Prostate gland (tissue), 2 donors: ENCODE results near the gene CNTNAP2. TPM values are rescaled to one million over a fixed set of nuclear protein-coding genes. Genes with fewer than 3 reads are reported as not detected.

Experiments used
- DNase-seq: peaks from one replicate; pipeline ENCODE4 v3.0.0-alpha.2; 2019; ENCODE audit warnings: low spot score
- H3K27ac ChIP-seq, 2 donors: fragments of 200-600 bp; sonication (generic); 2 replicates each; pipeline ENCODE4 v1.5.1; 2017 to 2019
- H3K27me3 ChIP-seq: fragments of 200-600 bp; sonication (generic); replicated peaks from 2 replicates; pipeline ENCODE4 v1.5.1; 2019; ENCODE audit not compliant: insufficient read depth
- H3K36me3 ChIP-seq, 2 donors: fragments of 200-600 bp; sonication (generic); 1 replicate in 1 of 2; 2 replicates in 1 of 2; pipeline versions ENCODE4 v1.5.1 to v1.8.1; 2017 to 2019
- H3K4me1 ChIP-seq: fragments of 200-600 bp; sonication (generic); replicated peaks from 2 replicates; pipeline ENCODE4 v1.5.1; 2019
- H3K4me3 ChIP-seq, 2 donors: fragments of 200-600 bp; sonication (generic); 2 replicates each; pipeline ENCODE4 v1.5.1; 2017 to 2019
- H3K9me3 ChIP-seq: fragments of 200-600 bp; sonication (generic); 2 replicates; pipeline ENCODE4 v1.5.1; 2017
- CTCF ChIP-seq, 4 experiments: fragments of 200-600 bp in 2 of 4; fragments of 450-650 bp in 2 of 4; sonication (generic) in 2 of 4; IDR thresholded peaks; 1 replicate in 3 of 4; 2 replicates in 1 of 4; pipeline ENCODE4 v1.5.1; 2016 to 2019; ENCODE audit warnings: antibody characterized with exemption in 4 of 4, mild to moderate bottlenecking in 2 of 4, moderate library complexity in 2 of 4
- POLR2A ChIP-seq: fragments of 450-650 bp; IDR thresholded peaks from one replicate; pipeline ENCODE4 v1.6.1; 2016; ENCODE audit warnings: antibody characterized with exemption, mild to moderate bottlenecking
- POLR2AphosphoS5 ChIP-seq: sonication (generic); formaldehyde crosslinking; IDR thresholded peaks from one replicate; pipeline ENCODE4 v1.6.1; 2017; ENCODE audit warnings: antibody characterized with exemption
- WGBS: methylation state at CpG from one replicate; pipeline ENCODE4 v1.1.5; 2018; 5-methylcytosine and 5-hydroxymethylcytosine counted together
- intact Hi-C: fragments of 100-400 bp; cut with DNase I; formaldehyde crosslinking; loops from one replicate; pipeline ENCODE4 v1.14.2; 2022
- total RNA-seq, 2 donors: library from RNA; depleted of rRNA; stranded (reverse); fragments of >200 nt; gene quantifications; one replicate each; pipeline ENCODE4 v1.1.0, GENCODE V29; 2016

Gene CNTNAP2
- total RNA-seq, 2 donors from 2014 or later: 10.6 to 43.7 TPM

- WGBS: 46% methylated on average over 1 of the region's 1 CpG
- intact Hi-C loops: no loop called here
- TF ChIP-seq POLR2AphosphoS5 (no peak), POLR2A (no peak), CTCF (IDR thresholded peaks at IDR 0.05) (no peak)
- Histone ChIP-seq H3K4me3 (no peak overlapping the region), H3K4me1 (no peaks in the 10 kb centered on the region), H3K27ac (no peak overlapping the region), H3K36me3 (no peaks in the 10 kb centered on the region), H3K9me3 (no peaks in the 10 kb centered on the region), H3K27me3 (no peaks in the 10 kb centered on the region)
- no peak for DNase-seq
Measured at GRCh38 chr7:147069771-147070170, 953.2 kb downstream of the CNTNAP2 start.

GRCh38 chr7:147070886-147071285 lies 954.3 kb downstream of the CNTNAP2 start:
- H3K27ac ChIP-seq: no peak overlapping the region
- H3K4me1 ChIP-seq: no peaks in the 10 kb centered on the region
- H3K9me3 ChIP-seq: no peaks in the 10 kb centered on the region
- H3K36me3 ChIP-seq: no peaks in the 10 kb centered on the region
- H3K4me3 ChIP-seq: no peak overlapping the region
- DNase-seq: no peak
- intact Hi-C loops: no loop called here
- H3K27me3 ChIP-seq: no peaks in the 10 kb centered on the region
- TF ChIP-seq POLR2A: no peak
- WGBS: 61% methylated on average over 1 of the region's 1 CpG

GRCh38 chr7:147071536-147071935 lies 954.9 kb downstream of the CNTNAP2 start:
- H3K4me1 ChIP-seq: no peaks in the 10 kb centered on the region
- 78% methylated on average over 1 of the region's 1 CpG for WGBS
- intact Hi-C loops: no loop called here
- no peaks in the 10 kb centered on the region for H3K27me3 ChIP-seq
- no peaks in the 10 kb centered on the region for H3K36me3 ChIP-seq
- H3K4me3 ChIP-seq: no peak overlapping the region
- H3K27ac ChIP-seq: no peak overlapping the region
- H3K9me3 ChIP-seq: no peaks in the 10 kb centered on the region
- DNase-seq: no peak
- no peak for TF ChIP-seq POLR2A
- no peak for TF ChIP-seq POLR2AphosphoS5
- TF ChIP-seq CTCF (IDR thresholded peaks at IDR 0.05): no peak

- no peaks in the 10 kb centered on the region for H3K9me3 ChIP-seq
- no peak overlapping the region for H3K4me3 ChIP-seq
- TF ChIP-seq CTCF (IDR thresholded peaks at IDR 0.05): no peak
- H3K4me1 ChIP-seq: no peaks in the 10 kb centered on the region
- no peaks in the 10 kb centered on the region for H3K36me3 ChIP-seq
- no peak for DNase-seq
- no peak overlapping the region for H3K27ac ChIP-seq
- 77% methylated on average over 3 of the region's 3 CpGs for WGBS
- no peaks in the 10 kb centered on the region for H3K27me3 ChIP-seq
- intact Hi-C loops: no loop called here
Measured at GRCh38 chr7:147078312-147078711, 961.7 kb downstream of the CNTNAP2 start.

GRCh38 chr7:147079083-147079482 lies 962.5 kb downstream of the CNTNAP2 start:
- H3K4me1 ChIP-seq: no peaks in the 10 kb centered on the region
- no peaks in the 10 kb centered on the region for H3K9me3 ChIP-seq
- DNase-seq: no peak
- no peak overlapping the region for H3K4me3 ChIP-seq
- no peaks in the 10 kb centered on the region for H3K27me3 ChIP-seq
- no peaks in the 10 kb centered on the region for H3K36me3 ChIP-seq
- intact Hi-C loops: no loop called here
- 77% methylated on average over 5 of the region's 5 CpGs for WGBS
- no peak for TF ChIP-seq POLR2A
- TF ChIP-seq CTCF (IDR thresholded peaks at IDR 0.05): no peak
- no peak for TF ChIP-seq POLR2AphosphoS5
- no peak overlapping the region for H3K27ac ChIP-seq
